K562 (cell line): Measurements from ENCODE around the gene CCT5. TPM values are rescaled to one million over a fixed set of nuclear protein-coding genes. Genes with fewer than 3 reads are reported as not detected.

Experiments
- EP300 ChIP-seq: IDR thresholded peaks from 2 replicates; pipeline ENCODE4 v1.6.1; 2012; ENCODE audit warnings: low read length, improper control_type of control experiment
- FIP1L1 ChIP-seq: fragments of 200-400 bp; formaldehyde crosslinking; IDR thresholded peaks from 2 replicates; pipeline ENCODE4 v1.6.1; 2018; ENCODE audit warnings: mild to moderate bottlenecking, low read depth, low read length; ENCODE audit not compliant: poor library complexity, severe bottlenecking
- IFI16 ChIP-seq: fragments of 250-450 bp; sonication (Bioruptor Pico); IDR thresholded peaks from 2 replicates; pipeline ENCODE4 v2.1.2; 2022; ENCODE audit warnings: mild to moderate bottlenecking, inconsistent platforms
- MXI1 ChIP-seq: IDR thresholded peaks from 2 replicates; pipeline ENCODE4 v1.6.1; 2011; ENCODE audit warnings: low read depth, mild to moderate bottlenecking, improper control_type of control experiment, low read length
- NFXL1 ChIP-seq: fragments of 450-650 bp; formaldehyde crosslinking; IDR thresholded peaks from 2 replicates; pipeline ENCODE4 v1.4.0; 2021; ENCODE audit warnings: mild to moderate bottlenecking
- NRF1 ChIP-seq, 2 experiments: fragments of 450-650 bp; IDR thresholded peaks in 1 of 2; conservative IDR thresholded peaks in 1 of 2; 2 replicates each; pipeline ENCODE4 v1.6.1; 2014; ENCODE audit warnings: mild to moderate bottlenecking in 2 of 2
- SIRT6 ChIP-seq: IDR thresholded peaks from one replicate; pipeline ENCODE4 v1.6.1; 2012; ENCODE audit warnings: low read depth, mild to moderate bottlenecking, control low read depth, inconsistent platforms, low read length, moderate library complexity
- STAT5A ChIP-seq: IDR thresholded peaks from 2 replicates; pipeline ENCODE4 v1.6.1; 2012; ENCODE audit warnings: low read length, inconsistent platforms, borderline replicate concordance
- TFAM ChIP-seq: fragments of 250-450 bp; sonication (Bioruptor Pico); conservative IDR thresholded peaks from 2 replicates; pipeline ENCODE4 v1.5.0; 2021; ENCODE audit warnings: mild to moderate bottlenecking, moderate library complexity
- ZNF175 ChIP-seq: fragments of 200-800 bp; sonication (Bioruptor generic); IDR thresholded peaks from 2 replicates; pipeline ENCODE4 v1.6.1; 2016; ENCODE audit warnings: low read depth, mild to moderate bottlenecking, missing genetic modification characterization, missing compliant biosample characterization
- polyA plus RNA-seq, 8 experiments: library from polyadenylated mRNA; depleted of rRNA in 4 of 8; stranded (reverse) in 5 of 8; unstranded in 3 of 8; fragments of >200 nt; fragmentation: Nextera tagmentation in 2 of 8; fragmentation: Illumina TruSeq in 1 of 8; extraction: Ambion mirVana in 2 of 8; extraction: Trizol in 1 of 8; gene quantifications; 2 replicates each; pipeline versions ENCODE4 v1.2.1 to v1.2.3, GENCODE V29; 2011 to 2014; ENCODE audit warnings: inconsistent platforms in 1 of 8, missing spikeins in 1 of 8
- total RNA-seq, 7 experiments: library from RNA; depleted of rRNA in 6 of 7; stranded (reverse); fragments of >200 nt in 6 of 7; fragmentation: Illumina TruSeq in 2 of 7; extraction: Trizol in 2 of 7; gene quantifications; 2 replicates each; pipeline versions ENCODE4 v1.2.1 to v1.2.3, GENCODE V29; 2011 to 2021; ENCODE audit warnings: low replicate concordance in 1 of 7
- TF ChIP-seq, protein P1 (sequence below): fragments of 200-800 bp; sonication (Bioruptor generic); IDR thresholded peaks from 2 replicates; pipeline ENCODE4 v1.6.1; 2016; ENCODE audit warnings: missing genetic modification characterization, missing compliant biosample characterization
- TF ChIP-seq, protein P2 (sequence below), 2 experiments: IDR thresholded peaks in 1 of 2; conservative IDR thresholded peaks in 1 of 2; 2 replicates each; pipeline ENCODE4 v1.6.1; 2016; ENCODE audit warnings: low read depth in 2 of 2, mild to moderate bottlenecking in 1 of 2, missing compliant biosample characterization in 1 of 2, missing genetic modification characterization in 1 of 2, moderate library complexity in 1 of 2
- TF ChIP-seq, protein P3 (sequence below): fragments of 250-450 bp; sonication (Bioruptor Pico); IDR thresholded peaks from 2 replicates; pipeline ENCODE4 v1.8.0; 2022; ENCODE audit warnings: inconsistent platforms, mild to moderate bottlenecking, moderate library complexity, borderline replicate concordance
- TF ChIP-seq, protein P4 (sequence below): fragments of 450-650 bp; IDR thresholded peaks from 2 replicates; pipeline ENCODE4 v1.7.0; 2016; ENCODE audit warnings: borderline replicate concordance
- TF ChIP-seq, protein P5 (sequence below), 2 experiments: fragments of 250-450 bp in 1 of 2; fragments of 450-650 bp in 1 of 2; sonication (Bioruptor Pico) in 1 of 2; IDR thresholded peaks; 2 replicates each; pipeline versions ENCODE4 v1.6.1 to v1.8.0; 2016 to 2021; ENCODE audit warnings: mild to moderate bottlenecking in 2 of 2, moderate library complexity in 2 of 2, missing compliant biosample characterization in 1 of 2, missing genetic modification characterization in 1 of 2

Gene CCT5
- total and polyA plus RNA-seq, 9 of the 15 experiments (the other 6 are each of a cell fraction or from before 2014, with no cell fraction given) = 782 to 1,606 (median 1,153) TPM

DNA sequence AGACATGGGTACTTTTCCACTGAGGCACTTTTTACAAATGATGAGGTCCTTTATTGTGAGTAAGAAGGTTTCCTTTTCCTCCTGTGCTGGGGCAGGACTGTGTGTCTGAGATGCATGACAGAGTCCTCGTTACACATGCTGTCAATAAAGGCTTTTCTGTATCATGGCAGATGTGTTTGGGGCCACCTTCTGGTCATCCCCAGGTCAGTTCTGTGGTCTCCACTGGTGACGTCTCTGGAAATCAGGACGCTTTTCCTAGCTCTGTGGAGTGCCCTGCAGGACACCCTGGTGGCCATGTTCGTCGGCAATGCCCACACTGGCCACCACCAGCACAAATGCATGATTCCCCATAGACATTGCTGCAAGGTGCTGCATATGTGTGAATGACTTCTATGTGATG is 54.9 kb downstream of the CCT5 start (continued):
- TF ChIP-seq, protein P1, sequence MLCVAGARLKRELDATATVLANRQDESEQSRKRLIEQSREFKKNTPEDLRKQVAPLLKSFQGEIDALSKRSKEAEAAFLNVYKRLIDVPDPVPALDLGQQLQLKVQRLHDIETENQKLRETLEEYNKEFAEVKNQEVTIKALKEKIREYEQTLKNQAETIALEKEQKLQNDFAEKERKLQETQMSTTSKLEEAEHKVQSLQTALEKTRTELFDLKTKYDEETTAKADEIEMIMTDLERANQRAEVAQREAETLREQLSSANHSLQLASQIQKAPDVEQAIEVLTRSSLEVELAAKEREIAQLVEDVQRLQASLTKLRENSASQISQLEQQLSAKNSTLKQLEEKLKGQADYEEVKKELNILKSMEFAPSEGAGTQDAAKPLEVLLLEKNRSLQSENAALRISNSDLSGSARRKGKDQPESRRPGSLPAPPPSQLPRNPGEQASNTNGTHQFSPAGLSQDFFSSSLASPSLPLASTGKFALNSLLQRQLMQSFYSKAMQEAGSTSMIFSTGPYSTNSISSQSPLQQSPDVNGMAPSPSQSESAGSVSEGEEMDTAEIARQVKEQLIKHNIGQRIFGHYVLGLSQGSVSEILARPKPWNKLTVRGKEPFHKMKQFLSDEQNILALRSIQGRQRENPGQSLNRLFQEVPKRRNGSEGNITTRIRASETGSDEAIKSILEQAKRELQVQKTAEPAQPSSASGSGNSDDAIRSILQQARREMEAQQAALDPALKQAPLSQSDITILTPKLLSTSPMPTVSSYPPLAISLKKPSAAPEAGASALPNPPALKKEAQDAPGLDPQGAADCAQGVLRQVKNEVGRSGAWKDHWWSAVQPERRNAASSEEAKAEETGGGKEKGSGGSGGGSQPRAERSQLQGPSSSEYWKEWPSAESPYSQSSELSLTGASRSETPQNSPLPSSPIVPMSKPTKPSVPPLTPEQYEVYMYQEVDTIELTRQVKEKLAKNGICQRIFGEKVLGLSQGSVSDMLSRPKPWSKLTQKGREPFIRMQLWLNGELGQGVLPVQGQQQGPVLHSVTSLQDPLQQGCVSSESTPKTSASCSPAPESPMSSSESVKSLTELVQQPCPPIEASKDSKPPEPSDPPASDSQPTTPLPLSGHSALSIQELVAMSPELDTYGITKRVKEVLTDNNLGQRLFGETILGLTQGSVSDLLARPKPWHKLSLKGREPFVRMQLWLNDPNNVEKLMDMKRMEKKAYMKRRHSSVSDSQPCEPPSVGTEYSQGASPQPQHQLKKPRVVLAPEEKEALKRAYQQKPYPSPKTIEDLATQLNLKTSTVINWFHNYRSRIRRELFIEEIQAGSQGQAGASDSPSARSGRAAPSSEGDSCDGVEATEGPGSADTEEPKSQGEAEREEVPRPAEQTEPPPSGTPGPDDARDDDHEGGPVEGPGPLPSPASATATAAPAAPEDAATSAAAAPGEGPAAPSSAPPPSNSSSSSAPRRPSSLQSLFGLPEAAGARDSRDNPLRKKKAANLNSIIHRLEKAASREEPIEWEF (CRISPR knock-in tag) = 0 out of 2 replicates have a peak, but pooled peaks have one; percentile 16
- TF ChIP-seq MXI1 (no peak), FIP1L1 (no peak), IFI16 (CRISPR knock-in tag) (no peak), NFXL1 (CRISPR knock-in tag) (no peak), SIRT6 (no peak), EP300 (no peak), STAT5A (no peak), ZNF175 (CRISPR knock-in tag) (0 out of 2 replicates have a peak, but pooled peaks have one; percentile 26), NRF1 (conservative IDR thresholded peaks at IDR 0.05 in 1 of 2, IDR thresholded peaks at IDR 0.05 in 1 of 2) (0 out of 4 replicates have a peak, but pooled peaks of 1 of the 2 experiments have one; percentile 27), TFAM (CRISPR knock-in tag) (no peak)
- TF ChIP-seq, protein P2, sequence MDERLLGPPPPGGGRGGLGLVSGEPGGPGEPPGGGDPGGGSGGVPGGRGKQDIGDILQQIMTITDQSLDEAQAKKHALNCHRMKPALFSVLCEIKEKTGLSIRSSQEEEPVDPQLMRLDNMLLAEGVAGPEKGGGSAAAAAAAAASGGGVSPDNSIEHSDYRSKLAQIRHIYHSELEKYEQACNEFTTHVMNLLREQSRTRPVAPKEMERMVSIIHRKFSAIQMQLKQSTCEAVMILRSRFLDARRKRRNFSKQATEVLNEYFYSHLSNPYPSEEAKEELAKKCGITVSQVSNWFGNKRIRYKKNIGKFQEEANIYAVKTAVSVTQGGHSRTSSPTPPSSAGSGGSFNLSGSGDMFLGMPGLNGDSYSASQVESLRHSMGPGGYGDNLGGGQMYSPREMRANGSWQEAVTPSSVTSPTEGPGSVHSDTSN (CRISPR knock-in tag; IDR thresholded peaks at IDR 0.05; ENCODE audit: low read depth) = no peak
- TF ChIP-seq, protein P2 (tag; conservative IDR thresholded peaks at IDR 0.05; ENCODE audit: low read depth) = peak; percentile 67; the same call in 1 of the 2 replicates
- TF ChIP-seq, protein P3, sequence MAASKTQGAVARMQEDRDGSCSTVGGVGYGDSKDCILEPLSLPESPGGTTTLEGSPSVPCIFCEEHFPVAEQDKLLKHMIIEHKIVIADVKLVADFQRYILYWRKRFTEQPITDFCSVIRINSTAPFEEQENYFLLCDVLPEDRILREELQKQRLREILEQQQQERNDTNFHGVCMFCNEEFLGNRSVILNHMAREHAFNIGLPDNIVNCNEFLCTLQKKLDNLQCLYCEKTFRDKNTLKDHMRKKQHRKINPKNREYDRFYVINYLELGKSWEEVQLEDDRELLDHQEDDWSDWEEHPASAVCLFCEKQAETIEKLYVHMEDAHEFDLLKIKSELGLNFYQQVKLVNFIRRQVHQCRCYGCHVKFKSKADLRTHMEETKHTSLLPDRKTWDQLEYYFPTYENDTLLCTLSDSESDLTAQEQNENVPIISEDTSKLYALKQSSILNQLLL = no peak
- TF ChIP-seq, protein P4, sequence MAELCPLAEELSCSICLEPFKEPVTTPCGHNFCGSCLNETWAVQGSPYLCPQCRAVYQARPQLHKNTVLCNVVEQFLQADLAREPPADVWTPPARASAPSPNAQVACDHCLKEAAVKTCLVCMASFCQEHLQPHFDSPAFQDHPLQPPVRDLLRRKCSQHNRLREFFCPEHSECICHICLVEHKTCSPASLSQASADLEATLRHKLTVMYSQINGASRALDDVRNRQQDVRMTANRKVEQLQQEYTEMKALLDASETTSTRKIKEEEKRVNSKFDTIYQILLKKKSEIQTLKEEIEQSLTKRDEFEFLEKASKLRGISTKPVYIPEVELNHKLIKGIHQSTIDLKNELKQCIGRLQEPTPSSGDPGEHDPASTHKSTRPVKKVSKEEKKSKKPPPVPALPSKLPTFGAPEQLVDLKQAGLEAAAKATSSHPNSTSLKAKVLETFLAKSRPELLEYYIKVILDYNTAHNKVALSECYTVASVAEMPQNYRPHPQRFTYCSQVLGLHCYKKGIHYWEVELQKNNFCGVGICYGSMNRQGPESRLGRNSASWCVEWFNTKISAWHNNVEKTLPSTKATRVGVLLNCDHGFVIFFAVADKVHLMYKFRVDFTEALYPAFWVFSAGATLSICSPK = no peak
- TF ChIP-seq, protein P5, sequence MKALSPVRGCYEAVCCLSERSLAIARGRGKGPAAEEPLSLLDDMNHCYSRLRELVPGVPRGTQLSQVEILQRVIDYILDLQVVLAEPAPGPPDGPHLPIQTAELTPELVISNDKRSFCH (CRISPR knock-in tag; IDR thresholded peaks at IDR 0.05) = no peak
- TF ChIP-seq, protein P5 (tag; IDR thresholded peaks at IDR 0.05) = no peak; the same call in 1 of the 2 replicates
